GM23338 (cell line): ENCODE measurements around the gene TRIM28. TPM values are rescaled to one million over a fixed set of nuclear protein-coding genes. Genes with fewer than 3 reads are reported as not detected.

Experiments used
- ATAC-seq: fragments of 200-7000 bp; cut with Tn5 transposase; 3 replicates; pipeline ENCODE4 v1.9.1; 2020
- DNase-seq: peaks from one replicate; pipeline ENCODE4 v3.0.0-alpha.2; 2015; ENCODE audit warnings: low spot score
- H2AFZ ChIP-seq: fragments of 200-600 bp; sonication (generic); 2 replicates; pipeline ENCODE4 v1.8.0; 2016; ENCODE audit warnings: antibody characterized with exemption, mild to moderate bottlenecking, moderate library complexity
- H3F3A ChIP-seq: fragments of 200-600 bp; sonication (generic); replicated peaks from 2 replicates; pipeline ENCODE4 v1.8.0; 2017; ENCODE audit warnings: antibody characterized with exemption, mixed run types, low read depth
- H3K27ac ChIP-seq: fragments of 200-600 bp; sonication (generic); 2 replicates; pipeline ENCODE4 v1.6.1; 2016; ENCODE audit warnings: low read depth
- H3K27me3 ChIP-seq: fragments of 200-600 bp; sonication (generic); 2 replicates; pipeline ENCODE4 v1.8.0; 2016; ENCODE audit warnings: mild to moderate bottlenecking, mixed run types, moderate library complexity; ENCODE audit not compliant: insufficient read depth
- H3K36me3 ChIP-seq: fragments of 200-600 bp; sonication (generic); 2 replicates; pipeline ENCODE4 v1.8.0; 2016; ENCODE audit warnings: mild to moderate bottlenecking; ENCODE audit not compliant: insufficient read depth
- H3K4me1 ChIP-seq: fragments of 200-600 bp; sonication (generic); 2 replicates; pipeline ENCODE4 v1.8.0; 2016; ENCODE audit warnings: mild to moderate bottlenecking, moderate library complexity; ENCODE audit not compliant: insufficient read depth
- H3K4me2 ChIP-seq: fragments of 200-600 bp; sonication (generic); 2 replicates; pipeline ENCODE4 v1.7.1; 2017; ENCODE audit warnings: mixed run types
- H3K4me3 ChIP-seq: fragments of 200-600 bp; sonication (generic); 2 replicates; pipeline ENCODE4 v1.6.1; 2016; ENCODE audit warnings: mixed run types
- H3K79me2 ChIP-seq: fragments of 200-600 bp; sonication (generic); replicated peaks from 2 replicates; pipeline ENCODE4 v1.8.0; 2017; ENCODE audit warnings: mild to moderate bottlenecking; ENCODE audit not compliant: insufficient read depth
- H3K9me2 ChIP-seq: fragments of 200-600 bp; sonication (generic); 2 replicates; pipeline ENCODE4 v1.8.0; 2017; ENCODE audit not compliant: insufficient read depth
- H4K20me1 ChIP-seq: fragments of 200-600 bp; sonication (generic); replicated peaks from 2 replicates; pipeline ENCODE4 v1.8.0; 2017; ENCODE audit warnings: mild to moderate bottlenecking; ENCODE audit not compliant: insufficient read depth
- H3K27ac Mint-ChIP-seq: 2 replicates; pipeline ENCODE4 v1.8.0; 2020; ENCODE audit warnings: inconsistent platforms, mild to moderate bottlenecking, moderate library complexity, mixed read lengths
- H3K27me3 Mint-ChIP-seq: 3 replicates; pipeline ENCODE4 v1.8.0; 2022; ENCODE audit warnings: low read depth, mild to moderate bottlenecking, moderate library complexity, mixed read lengths, inconsistent platforms; ENCODE audit not compliant: insufficient read depth, poor library complexity
- H3K36me3 Mint-ChIP-seq: 3 replicates; pipeline ENCODE4 v1.8.0; 2021; ENCODE audit warnings: low read depth, mild to moderate bottlenecking, inconsistent platforms, moderate library complexity, mixed read lengths
- H3K4me1 Mint-ChIP-seq: 3 replicates; pipeline ENCODE4 v1.8.0; 2020; ENCODE audit warnings: mild to moderate bottlenecking, inconsistent platforms, mixed read lengths
- H3K4me3 Mint-ChIP-seq: 3 replicates; pipeline ENCODE4 v1.8.0; 2021; ENCODE audit warnings: moderate library complexity, mild to moderate bottlenecking, inconsistent platforms, mixed read lengths
- H3K9me3 Mint-ChIP-seq: 3 replicates; pipeline ENCODE4 v1.8.0; 2020; ENCODE audit warnings: moderate library complexity, mild to moderate bottlenecking, inconsistent platforms, mixed read lengths
- JUNB ChIP-seq: IDR thresholded peaks from one replicate; pipeline ENCODE4 v1.6.1; 2016; ENCODE audit warnings: antibody characterized with exemption; ENCODE audit not compliant: unreplicated experiment
- POLR2AphosphoS5 ChIP-seq: IDR thresholded peaks from 2 replicates; pipeline ENCODE4 v1.6.1; 2016; ENCODE audit warnings: antibody characterized with exemption, low read depth
- REST ChIP-seq: IDR thresholded peaks from one replicate; pipeline ENCODE4 v1.6.1; 2018; ENCODE audit warnings: antibody characterized with exemption; ENCODE audit not compliant: unreplicated experiment
- STAT1 ChIP-seq: IDR thresholded peaks from one replicate; pipeline ENCODE4 v1.6.1; 2016; ENCODE audit warnings: antibody characterized with exemption; ENCODE audit not compliant: unreplicated experiment
- ZNF114 ChIP-seq: fragments of 250-450 bp; sonication (Bioruptor Pico); IDR thresholded peaks from 2 replicates; pipeline ENCODE4 v1.5.0; 2020; ENCODE audit warnings: mild to moderate bottlenecking, moderate library complexity
- ZNF331 ChIP-seq: fragments of 250-450 bp; sonication (Bioruptor Pico); IDR thresholded peaks from 2 replicates; pipeline ENCODE4 v1.5.0; 2020; ENCODE audit warnings: low read depth, mild to moderate bottlenecking, moderate library complexity
- ZNF462 ChIP-seq: fragments of 250-450 bp; sonication (Bioruptor Pico); IDR thresholded peaks from 2 replicates; pipeline ENCODE4 v1.5.0; 2020; ENCODE audit warnings: mild to moderate bottlenecking, moderate library complexity
- polyA plus RNA-seq: library from polyadenylated mRNA; unstranded; fragments of >200 nt; fragmentation: Nextera tagmentation; extraction: Ambion mirVana; gene quantifications from 2 replicates; pipeline ENCODE4 v1.2.1, GENCODE V29; 2016
- total RNA-seq: library from RNA; depleted of rRNA; stranded (reverse); fragments of >200 nt; shearing (Covaris generic); gene quantifications from 2 replicates; pipeline ENCODE4 v1.2.3, GENCODE V29; 2014

TRIM28 gene
- total and polyA plus RNA-seq, 2 experiments from 2014 or later: 920 to 1,430 TPM

GRCh38 chr19:58566989-58567388, 23.1 kb downstream of the TRIM28 start:
- DNase-seq: no peak
- H3K27ac Mint-ChIP-seq: no peak overlapping the region
- no peaks in the 10 kb centered on the region for H3K36me3 ChIP-seq
- no peaks in the 10 kb centered on the region for H3K9me2 ChIP-seq
- H3K4me3 Mint-ChIP-seq: no peak overlapping the region
- H4K20me1 ChIP-seq: no peaks in the 10 kb centered on the region
- no peak overlapping the region for H3K27ac ChIP-seq
- peaks cover 24% of the 10 kb centered on the region for H3K27me3 ChIP-seq
- H3K4me1 Mint-ChIP-seq: peaks cover 14% of the 10 kb centered on the region
- no peak for ATAC-seq
- H3K4me1 ChIP-seq: peaks cover 7% of the 10 kb centered on the region; the same call in 1 of the 2 replicates
- H3K27me3 Mint-ChIP-seq: peaks cover 23% of the 10 kb centered on the region
- H3K4me3 ChIP-seq: no peak overlapping the region
- H3F3A ChIP-seq: peaks cover 4% of the 10 kb centered on the region
- H3K79me2 ChIP-seq: no peaks in the 10 kb centered on the region
- no peak overlapping the region for H3K4me2 ChIP-seq
- H3K36me3 Mint-ChIP-seq: peaks cover 29% of the 10 kb centered on the region
- no peak overlapping the region for H2AFZ ChIP-seq
- H3K9me3 Mint-ChIP-seq: no peaks in the 10 kb centered on the region; the same call in 2 of the 3 replicates
- TF ChIP-seq ZNF114 (CRISPR knock-in tag): no peak
- no peak for TF ChIP-seq STAT1
- TF ChIP-seq ZNF331 (CRISPR knock-in tag): no peak
- TF ChIP-seq JUNB: no peak
- no peak for TF ChIP-seq ZNF462
- no peak for TF ChIP-seq REST
- no peak for TF ChIP-seq POLR2AphosphoS5
